ENCODE data around the gene MESP2. TPM values are rescaled to one million over a fixed set of nuclear protein-coding genes. Genes with fewer than 3 reads are reported as not detected.

The MESP2 gene
- total and polyA plus RNA-seq, 9 of the 15 experiments (the other 6 are each of a cell fraction or from before 2014, with no cell fraction given): 0.08 to 0.82 (median 0.37) TPM

GRCh38 chr15:89776274-89777072 lies at the start of gene MESP2 (continued):
- TF ChIP-seq ZNF280A (IDR thresholded peaks at IDR 0.05; ENCODE audit: low read depth, partially characterized antibody) (no peak), U2AF1 (optimal IDR thresholded peaks at IDR 0.05; ENCODE audit: low read depth, low read length) (no peak), TFAP4 (CRISPR knock-in tag; IDR thresholded peaks at IDR 0.05; ENCODE audit: borderline replicate concordance) (peak; percentile 54; the same call in 1 of the 2 replicates), ZBTB26 (CRISPR knock-in tag; IDR thresholded peaks at IDR 0.05) (no peak), TRIM25 (IDR thresholded peaks at IDR 0.05; ENCODE audit: borderline replicate concordance) (no peak), PBX2 (CRISPR knock-in tag; IDR thresholded peaks at IDR 0.05; ENCODE audit: low read depth) (no peak), PBX2 (tag; conservative IDR thresholded peaks at IDR 0.05; ENCODE audit: low read depth) (no peak), ZNF143 (CRISPR knock-in tag; IDR thresholded peaks at IDR 0.05) (0 out of 2 replicates have a peak, but pooled peaks have one; percentile 18), TRIM28 (IDR thresholded peaks at IDR 0.05) (no peak), NFIC (IDR thresholded peaks at IDR 0.05) (peak; percentile 78), KLF10 (CRISPR knock-in tag; IDR thresholded peaks at IDR 0.05) (0 out of 2 replicates have a peak, but pooled peaks have one; percentile 27), JUN (IDR thresholded peaks at IDR 0.05; ENCODE audit: borderline replicate concordance, low read depth, low read length) (no peak), JUN (CRISPR knock-in tag; IDR thresholded peaks at IDR 0.05; ENCODE audit: borderline replicate concordance) (no peak)
